Neuronal stem cell (in vitro differentiated cells): ENCODE data around the gene ADIPOR2.

ENCODE experiments used
- DNase-seq: peaks from one replicate; pipeline ENCODE4 v3.0.0-alpha.2; 2013; ENCODE audit warnings: low spot score
- H2AFZ ChIP-seq: one replicate; pipeline ENCODE4 v1.6.1; 2013; ENCODE audit warnings: mild to moderate bottlenecking, low read length, inconsistent platforms
- H2AK5ac ChIP-seq: 2 replicates; pipeline ENCODE4 v1.6.1; 2013; ENCODE audit warnings: low read depth, mild to moderate bottlenecking, inconsistent platforms, low read length, moderate library complexity, mixed read lengths
- H2BK120ac ChIP-seq: 2 replicates; pipeline ENCODE4 v1.6.1; 2013; ENCODE audit warnings: low read depth, mild to moderate bottlenecking, inconsistent platforms, low read length, moderate library complexity, mixed read lengths
- H2BK12ac ChIP-seq: one replicate; pipeline ENCODE4 v1.6.1; 2013; ENCODE audit warnings: low read length, inconsistent platforms
- H2BK15ac ChIP-seq: 2 replicates; pipeline ENCODE4 v1.6.1; 2013; ENCODE audit warnings: mild to moderate bottlenecking, low read length, inconsistent platforms, mixed read lengths
- H2BK5ac ChIP-seq: one replicate; pipeline ENCODE4 v1.6.1; 2013; ENCODE audit warnings: inconsistent platforms, mild to moderate bottlenecking, low read length, moderate library complexity
- H3K14ac ChIP-seq: one replicate; pipeline ENCODE4 v1.6.1; 2013; ENCODE audit warnings: low read length, inconsistent platforms
- H3K18ac ChIP-seq: 2 replicates; pipeline ENCODE4 v1.6.1; 2013; ENCODE audit warnings: low read length, inconsistent platforms
- H3K23ac ChIP-seq: 2 replicates; pipeline ENCODE4 v1.6.1; 2013; ENCODE audit warnings: low read depth, mild to moderate bottlenecking, mixed read lengths, low read length, inconsistent platforms; ENCODE audit not compliant: poor library complexity
- H3K27ac ChIP-seq: replicated peaks from 3 replicates; pipeline ENCODE4 v1.5.1; 2013; ENCODE audit warnings: low read length, inconsistent platforms
- H3K27me3 ChIP-seq, 3 experiments: 2 replicates each; pipeline ENCODE4 v1.6.1; 2013; ENCODE audit warnings: low read length in 3 of 3, mild to moderate bottlenecking in 2 of 3, inconsistent platforms in 1 of 3, low read depth in 1 of 3, mixed read lengths in 1 of 3, moderate library complexity in 1 of 3; ENCODE audit not compliant: control insufficient read depth in 3 of 3, insufficient read depth in 3 of 3
- H3K36me3 ChIP-seq, 2 donors: replicated peaks in 1 of 2; 2 replicates each; pipeline ENCODE4 v1.6.1; 2013; ENCODE audit warnings: low read length in 2 of 2; ENCODE audit not compliant: control insufficient read depth in 2 of 2, insufficient read depth in 2 of 2
- H3K4ac ChIP-seq: 2 replicates; pipeline ENCODE4 v1.6.1; 2013; ENCODE audit warnings: inconsistent platforms, mild to moderate bottlenecking, low read length, moderate library complexity
- H3K4me1 ChIP-seq, 2 donors: 1 replicate in 1 of 2; 2 replicates in 1 of 2; pipeline ENCODE4 v1.6.1; 2013; ENCODE audit warnings: low read length in 2 of 2, low read depth in 1 of 2; ENCODE audit not compliant: control insufficient read depth in 2 of 2, insufficient read depth in 1 of 2
- H3K4me2 ChIP-seq: one replicate; pipeline ENCODE4 v1.6.1; 2013; ENCODE audit warnings: mild to moderate bottlenecking, low read length, inconsistent platforms; ENCODE audit not compliant: insufficient read depth, poor library complexity, severe bottlenecking
- H3K4me3 ChIP-seq, 2 donors: 2 replicates each; pipeline ENCODE4 v1.5.1; 2013; ENCODE audit warnings: low read length in 2 of 2, mild to moderate bottlenecking in 2 of 2, inconsistent platforms in 1 of 2, moderate library complexity in 1 of 2
- H3K79me1 ChIP-seq: one replicate; pipeline ENCODE4 v1.6.1; 2013; ENCODE audit warnings: low read depth, mild to moderate bottlenecking, inconsistent platforms, low read length, moderate library complexity
- H3K9ac ChIP-seq: one replicate; pipeline ENCODE4 v1.6.1; 2013; ENCODE audit warnings: mild to moderate bottlenecking, low read depth, low read length, inconsistent platforms; ENCODE audit not compliant: poor library complexity
- H3K9me3 ChIP-seq, 2 donors: replicated peaks in 1 of 2; 2 replicates each; pipeline versions ENCODE3 to v1.6.1; 2013; ENCODE audit warnings: low read length in 2 of 2, mild to moderate bottlenecking in 2 of 2, inconsistent platforms in 1 of 2, low read depth in 1 of 2, mixed read lengths in 1 of 2, moderate library complexity in 1 of 2; ENCODE audit not compliant: control insufficient read depth in 2 of 2, insufficient read depth in 1 of 2
- H4K8ac ChIP-seq: one replicate; pipeline ENCODE4 v1.6.1; 2013; ENCODE audit warnings: low read depth, mild to moderate bottlenecking, inconsistent platforms, low read length, moderate library complexity
- H4K91ac ChIP-seq: one replicate; pipeline ENCODE4 v1.6.1; 2013; ENCODE audit warnings: low read length, low read depth, mild to moderate bottlenecking, inconsistent platforms; ENCODE audit not compliant: poor library complexity
- WGBS, 2 donors: extraction: QIAGEN DNeasy Blood & Tissue Kit; methylation state at CpG; one replicate each; pipeline ENCODE4 v1.1.7; 2013; ENCODE audit warnings: missing lambda C conversion rate in 2 of 2, mixed read lengths in 1 of 2; ENCODE audit not compliant: insufficient read length in 2 of 2, insufficient replicate concordance in 1 of 2; ENCODE audit errors: extremely low coverage in 2 of 2; 5-methylcytosine and 5-hydroxymethylcytosine counted together

ADIPOR2 gene

GRCh38 chr12:1738446-1738845 lies 47.6 kb downstream of the ADIPOR2 start:
- Histone ChIP-seq H3K27me3 (no peaks in the 10 kb centered on the region), H3K27ac (no peak overlapping the region), H3K23ac (no peak overlapping the region), H2BK12ac (no peak overlapping the region), H3K4ac (no peak overlapping the region), H3K9ac (no peak overlapping the region), H3K36me3 (no peaks in the 10 kb centered on the region), H2BK5ac (no peak overlapping the region), H2AK5ac (no peak overlapping the region), H3K18ac (no peak overlapping the region), H3K14ac (no peak overlapping the region), H3K4me2 (no peak overlapping the region), H3K9me3 (no peaks in the 10 kb centered on the region), H2AFZ (no peak overlapping the region), H3K4me3 (no peak overlapping the region), H2BK15ac (no peak overlapping the region), H3K4me1 (peaks cover 0 to 3% of the 10 kb centered on the region in 2 donors), H4K8ac (no peak overlapping the region), H3K79me1 (peaks cover 4% of the 10 kb centered on the region), H4K91ac (no peak overlapping the region), H2BK120ac (no peak overlapping the region)
- DNase-seq: no peak

- H3K4ac ChIP-seq: no peak overlapping the region
- no peak overlapping the region for H3K18ac ChIP-seq
- H3K14ac ChIP-seq: no peak overlapping the region
- H3K4me2 ChIP-seq: no peak overlapping the region
- H3K9me3 ChIP-seq: no peaks in the 10 kb centered on the region
- H3K4me1 ChIP-seq: peaks cover 0 to 3% of the 10 kb centered on the region in 2 donors
- no peaks in the 10 kb centered on the region for H3K36me3 ChIP-seq
- H3K27ac ChIP-seq: no peak overlapping the region
- H2BK15ac ChIP-seq: no peak overlapping the region
- H2AFZ ChIP-seq: no peak overlapping the region
- no peak overlapping the region for H3K4me3 ChIP-seq
- H2BK5ac ChIP-seq: no peak overlapping the region
- H3K79me1 ChIP-seq: peaks cover 4% of the 10 kb centered on the region
- H2AK5ac ChIP-seq: no peak overlapping the region
- no peak overlapping the region for H3K23ac ChIP-seq
- H2BK120ac ChIP-seq: no peak overlapping the region
- H4K91ac ChIP-seq: no peak overlapping the region
- no peaks in the 10 kb centered on the region for H3K27me3 ChIP-seq
- H3K9ac ChIP-seq: no peak overlapping the region
- no peak overlapping the region for H4K8ac ChIP-seq
- WGBS, 2 donors: no CpG with 5 or more reads among the region's 1 CpG
- no peak for DNase-seq
- H2BK12ac ChIP-seq: no peak overlapping the region
Observed at GRCh38 chr12:1739368-1739767, 48.5 kb downstream of the ADIPOR2 start.

DNA sequence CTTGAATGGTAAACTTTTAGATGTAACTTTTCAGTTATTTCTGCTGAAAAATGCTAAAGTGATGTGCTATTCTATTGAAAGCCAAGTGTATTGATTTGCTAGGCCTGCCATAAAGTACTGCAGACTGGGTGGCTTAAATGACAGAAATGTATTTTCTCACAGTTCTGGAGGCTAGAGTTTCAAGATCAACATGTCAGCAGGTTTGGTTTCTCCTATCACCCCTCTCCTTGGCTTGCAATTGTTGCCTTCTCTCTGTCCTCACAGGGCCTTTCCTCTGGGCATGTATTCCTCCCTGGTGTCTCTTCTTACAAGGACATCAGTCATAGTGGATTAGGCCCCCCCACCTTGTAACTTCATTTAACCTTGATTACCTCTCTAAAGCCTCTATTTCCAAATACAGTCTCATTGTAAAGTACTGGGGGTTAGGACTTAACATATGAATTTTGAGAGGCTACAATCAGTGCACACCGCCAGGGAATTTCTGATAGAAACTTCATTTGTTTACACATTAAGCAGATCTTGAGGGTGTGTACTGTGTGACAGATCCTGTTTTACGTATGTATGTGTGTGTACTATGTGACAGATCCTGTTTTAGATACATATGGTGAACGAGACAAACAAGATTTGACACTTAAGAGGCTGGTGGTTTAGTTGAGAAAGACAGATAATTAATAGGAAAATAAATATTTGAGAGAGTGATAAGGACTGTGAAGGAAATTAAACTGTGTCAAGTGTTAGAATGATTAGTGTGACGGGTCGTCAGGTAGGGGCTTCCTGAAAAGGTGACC lies 49.5 kb downstream of the ADIPOR2 start:
- Histone ChIP-seq H3K4me3 (no peak overlapping the region), H3K23ac (no peak overlapping the region), H2BK120ac (no peak overlapping the region), H3K79me1 (peaks cover 4% of the 10 kb centered on the region), H4K8ac (no peak overlapping the region), H3K4ac (no peak overlapping the region), H3K9ac (no peak overlapping the region), H2AFZ (no peak overlapping the region), H2AK5ac (no peak overlapping the region), H2BK15ac (no peak overlapping the region), H3K4me2 (no peak overlapping the region), H3K14ac (no peak overlapping the region), H2BK12ac (no peak overlapping the region), H3K4me1 (peaks cover 0 to 3% of the 10 kb centered on the region in 2 donors), H3K9me3 (no peaks in the 10 kb centered on the region), H4K91ac (no peak overlapping the region), H3K18ac (no peak overlapping the region), H3K27me3 (no peaks in the 10 kb centered on the region), H3K36me3 (no peaks in the 10 kb centered on the region), H2BK5ac (no peak overlapping the region), H3K27ac (no peak overlapping the region)
- no CpG with 5 or more reads among the region's 5 CpGs for WGBS, 2 donors
- no peak for DNase-seq

DNA sequence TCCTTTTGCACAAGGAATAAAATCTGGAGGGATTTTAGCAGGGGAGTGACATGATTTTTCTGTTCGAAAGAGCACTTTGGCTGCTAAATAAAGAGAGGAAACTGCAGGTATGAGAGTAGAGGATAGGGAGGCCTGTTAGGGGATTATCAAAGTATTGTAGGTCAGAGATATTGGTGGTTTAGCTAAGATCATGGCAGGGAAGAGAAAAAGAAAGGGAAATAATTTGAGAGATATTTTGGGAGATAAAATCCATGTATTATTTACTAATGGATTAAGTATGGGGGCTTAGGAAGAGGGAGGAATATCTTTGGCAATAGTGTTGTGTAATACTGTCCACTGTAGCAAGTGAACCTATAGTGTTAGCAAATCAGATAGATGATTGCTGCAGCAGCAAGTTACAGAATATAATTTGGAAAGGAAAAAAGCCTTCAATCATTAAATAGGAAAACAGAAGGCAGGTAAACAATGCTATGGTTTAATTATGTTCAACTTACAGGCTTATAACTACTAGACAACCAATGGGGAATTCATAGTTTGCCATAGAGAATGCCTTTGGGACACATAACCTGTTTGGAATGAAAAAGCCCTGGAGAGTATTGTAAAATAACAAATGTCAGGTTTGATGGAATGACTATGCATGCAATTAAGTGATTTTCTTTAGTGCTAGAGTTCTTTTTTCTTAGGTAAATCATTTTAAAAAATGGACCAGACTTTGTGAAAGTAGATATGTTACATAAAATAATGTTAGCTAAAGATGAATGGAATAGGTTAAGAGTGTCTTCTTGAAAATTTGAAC lies 50.5 kb downstream of the ADIPOR2 start:
- H3K9me3 ChIP-seq: no peaks in the 10 kb centered on the region
- H3K79me1 ChIP-seq: peaks cover 4% of the 10 kb centered on the region
- no CpG with 5 or more reads among the region's 1 CpG for WGBS, 2 donors
- H4K91ac ChIP-seq: no peak overlapping the region
- no peak overlapping the region for H2AFZ ChIP-seq
- no peaks in the 10 kb centered on the region for H3K27me3 ChIP-seq
- no peak overlapping the region for H2AK5ac ChIP-seq
- H3K4me1 ChIP-seq: peaks cover 0 to 3% of the 10 kb centered on the region in 2 donors
- no peak overlapping the region for H3K4me2 ChIP-seq
- H3K4me3 ChIP-seq: no peak overlapping the region
- H3K27ac ChIP-seq: no peak overlapping the region
- H3K36me3 ChIP-seq: no peaks in the 10 kb centered on the region
- H2BK15ac ChIP-seq: no peak overlapping the region
- H3K4ac ChIP-seq: no peak overlapping the region
- H3K18ac ChIP-seq: no peak overlapping the region
- no peak overlapping the region for H3K23ac ChIP-seq
- H2BK120ac ChIP-seq: no peak overlapping the region
- no peak for DNase-seq
- H4K8ac ChIP-seq: no peak overlapping the region
- H2BK12ac ChIP-seq: no peak overlapping the region
- no peak overlapping the region for H2BK5ac ChIP-seq
- H3K14ac ChIP-seq: no peak overlapping the region
- H3K9ac ChIP-seq: no peak overlapping the region
